ENCODE results near the gene DSCAM.

The DSCAM gene

DNA sequence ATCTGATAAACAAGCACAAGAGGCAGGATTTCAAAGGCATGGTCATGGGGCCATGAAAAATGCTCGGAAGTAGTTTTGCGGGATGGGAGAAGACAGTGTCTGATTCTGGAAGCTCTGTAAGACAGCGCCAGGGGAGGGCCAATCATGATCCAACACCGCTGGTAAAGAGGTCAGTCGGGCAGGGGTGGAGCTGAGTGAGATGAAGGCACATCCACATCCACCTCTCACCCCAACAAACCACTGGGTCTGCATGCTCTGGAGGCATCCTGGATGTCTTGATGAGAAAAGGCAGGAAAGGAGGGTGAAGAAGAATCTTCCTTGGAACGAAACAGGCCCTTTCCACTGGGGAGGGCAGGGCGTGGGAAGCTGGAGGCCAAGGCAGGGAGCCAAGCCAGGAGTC lies 691.4 kb downstream of the DSCAM start:
- DNase-seq = no peak

GRCh38 chr21:40153351-40153750 lies 693.6 kb downstream of the DSCAM start:
- no peak for DNase-seq

DNA sequence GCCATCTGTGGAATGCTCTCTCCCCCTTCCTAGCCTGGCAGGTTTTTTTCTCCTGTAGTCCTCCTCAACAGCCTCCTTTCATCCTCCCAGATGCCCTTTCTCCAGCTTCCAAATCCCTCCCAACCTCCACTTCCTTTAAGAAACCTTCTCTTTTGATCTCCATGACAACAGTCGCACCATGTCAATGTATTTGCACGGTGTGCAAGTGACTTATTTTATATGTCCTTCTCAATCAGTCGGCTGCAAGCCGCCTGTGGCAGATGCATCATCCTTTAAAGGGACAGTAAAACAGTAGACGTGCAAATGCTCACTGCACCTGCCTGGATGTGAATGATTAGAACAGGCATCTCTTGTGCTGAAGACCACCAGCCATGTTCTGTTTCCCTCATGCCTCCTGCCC lies 694.5 kb downstream of the DSCAM start:
- no peak for DNase-seq

GRCh38 chr21:40151611-40152010 lies 695.3 kb downstream of the DSCAM start:
- DNase-seq = no peak

DNA sequence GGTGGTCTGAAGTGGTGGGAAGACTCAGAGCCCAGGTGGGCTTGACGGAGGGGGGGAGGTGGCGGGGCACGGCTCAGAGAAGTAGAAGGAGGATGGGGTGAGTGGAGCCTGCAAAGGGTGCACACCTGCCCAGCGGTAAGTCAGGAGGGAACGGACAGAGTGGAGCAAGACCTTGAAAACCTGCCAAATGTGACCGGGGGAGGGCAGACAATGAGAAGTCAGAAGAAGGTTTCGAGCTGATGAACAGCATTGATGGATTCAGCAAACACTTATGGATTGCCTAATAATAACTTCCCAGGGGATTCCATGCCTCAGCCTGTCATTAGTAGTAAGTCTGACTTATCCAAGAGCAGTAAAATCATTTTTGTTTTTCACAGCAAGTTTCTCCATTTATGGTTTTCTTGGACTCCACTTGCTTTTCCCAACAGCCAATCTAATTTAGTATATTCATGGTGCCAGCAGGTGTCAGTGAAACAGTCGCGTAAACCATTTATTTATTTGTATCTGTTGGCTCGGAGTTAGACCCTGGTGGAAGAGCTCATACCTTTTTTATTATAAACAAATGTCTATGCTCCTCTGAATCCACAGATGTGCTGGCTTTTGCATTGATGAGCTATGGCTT lies 700.6 kb downstream of the DSCAM start:
- DNase-seq = peak; percentile 9 to 46

DNA sequence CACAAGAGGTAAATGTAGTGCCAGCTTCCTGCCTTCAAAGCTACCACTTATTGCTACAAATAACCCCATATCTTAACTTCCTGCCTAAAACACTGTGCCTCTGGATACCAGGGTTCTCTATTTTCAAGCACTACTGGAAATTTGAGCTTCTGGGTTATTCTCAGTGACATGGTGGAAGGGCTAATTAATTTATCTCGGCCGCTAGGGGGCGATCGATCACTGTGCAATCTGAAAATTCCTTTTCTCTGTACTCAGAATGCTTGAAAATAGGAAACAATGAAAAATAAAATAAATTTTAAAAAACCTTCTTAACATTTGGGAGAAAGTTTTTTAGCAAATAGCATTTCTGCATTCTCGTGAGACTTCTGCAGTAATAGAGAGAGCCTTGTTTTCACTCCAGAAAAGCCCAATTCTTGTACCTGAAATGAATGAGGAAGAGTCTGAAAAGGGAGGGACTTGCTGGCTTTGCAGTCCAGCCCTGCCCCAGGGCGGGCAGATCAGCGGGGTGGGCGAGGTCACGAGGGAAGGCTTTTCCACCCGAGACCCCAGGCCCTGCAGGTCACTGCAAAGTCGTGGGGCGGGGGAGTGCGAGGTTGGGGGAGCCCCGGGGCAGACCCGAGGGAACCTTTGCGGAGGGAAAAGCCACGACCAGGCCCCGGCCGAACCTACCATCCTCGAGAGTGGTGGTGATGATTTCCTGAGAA lies 703.0 kb downstream of the DSCAM start:
- DNase-seq = peak in 1 of 2 experiments; percentile 72

DNA sequence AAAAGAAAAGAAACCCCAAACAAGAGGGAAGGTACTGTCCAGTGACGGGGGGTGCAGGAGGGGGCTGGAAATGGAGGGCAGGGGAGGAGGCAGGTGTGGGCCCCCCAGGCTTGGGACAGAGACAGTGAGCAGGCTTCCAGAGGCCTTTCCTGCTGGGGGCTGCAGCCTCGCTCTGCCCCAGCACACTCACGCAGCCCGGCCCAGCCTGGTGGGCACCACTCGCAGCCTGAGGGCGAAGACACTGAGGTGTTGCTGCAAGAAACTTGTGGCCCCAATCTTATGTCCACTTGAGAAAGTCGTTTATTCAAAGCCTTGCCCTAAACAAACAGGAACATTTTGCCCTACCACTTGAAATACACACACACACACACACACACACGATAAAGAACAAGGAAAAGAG lies 705.3 kb downstream of the DSCAM start:
- no peak for DNase-seq

GRCh38 chr21:40140675-40141074 lies 706.3 kb downstream of the DSCAM start:
- no peak for DNase-seq

DNA sequence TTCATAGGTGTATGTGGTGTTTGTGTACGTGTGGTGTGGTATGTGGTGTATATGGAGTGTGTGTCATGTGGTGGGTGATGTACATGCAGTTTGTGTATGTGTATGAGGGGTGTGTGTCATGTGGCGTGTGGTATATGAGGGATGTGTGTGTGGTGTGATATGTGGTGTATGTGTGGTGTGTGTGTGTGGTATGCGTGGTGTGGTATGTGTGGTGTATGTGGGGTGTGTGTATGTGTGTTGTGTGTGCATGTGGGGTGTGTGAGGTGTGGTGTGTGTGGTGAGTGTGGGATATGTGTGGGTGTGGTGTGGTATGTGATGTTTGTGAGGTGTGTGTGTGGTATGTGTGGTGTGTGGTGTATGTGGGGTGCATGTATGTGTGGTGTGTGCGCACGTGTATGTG lies 707.3 kb downstream of the DSCAM start:
- DNase-seq = no peak

GRCh38 chr21:40136571-40136970 lies 710.4 kb downstream of the DSCAM start:
- no peak for DNase-seq

DNA sequence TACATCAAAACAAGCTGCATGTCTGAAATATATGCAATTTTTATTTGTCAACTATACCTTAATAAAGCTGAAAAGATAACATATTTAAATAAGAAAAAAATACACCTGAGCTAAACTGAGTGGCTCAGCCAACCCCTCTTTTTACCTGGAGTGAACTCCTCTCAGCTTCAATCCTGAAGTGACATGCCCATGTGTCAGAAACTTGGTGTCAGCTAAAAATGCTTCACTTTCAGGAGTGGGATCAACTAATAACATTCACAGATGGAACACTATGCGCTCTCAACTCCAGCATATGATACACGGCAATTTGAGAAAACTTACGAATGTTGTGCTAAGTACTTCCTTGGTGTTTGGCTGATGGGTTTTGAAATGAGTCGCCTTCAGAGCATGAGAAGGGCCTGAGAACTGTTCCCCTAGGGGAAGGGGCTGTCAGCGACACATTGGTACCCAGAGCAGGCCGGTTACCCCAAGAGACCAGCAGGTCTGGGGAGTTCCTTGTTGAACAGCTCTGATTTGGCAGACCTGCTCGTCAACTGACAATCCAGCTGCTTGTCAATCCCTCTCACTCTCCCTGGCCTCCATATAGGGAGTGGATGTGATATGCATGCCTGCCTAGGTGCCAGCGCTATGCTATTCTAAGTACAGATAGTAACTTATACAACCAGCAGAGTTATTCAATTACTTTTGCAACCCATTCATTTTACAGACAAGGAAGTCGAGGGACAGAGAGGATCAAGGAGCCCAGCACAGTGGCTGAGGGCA lies 712.0 kb downstream of the DSCAM start:
- no peak for DNase-seq

DNA sequence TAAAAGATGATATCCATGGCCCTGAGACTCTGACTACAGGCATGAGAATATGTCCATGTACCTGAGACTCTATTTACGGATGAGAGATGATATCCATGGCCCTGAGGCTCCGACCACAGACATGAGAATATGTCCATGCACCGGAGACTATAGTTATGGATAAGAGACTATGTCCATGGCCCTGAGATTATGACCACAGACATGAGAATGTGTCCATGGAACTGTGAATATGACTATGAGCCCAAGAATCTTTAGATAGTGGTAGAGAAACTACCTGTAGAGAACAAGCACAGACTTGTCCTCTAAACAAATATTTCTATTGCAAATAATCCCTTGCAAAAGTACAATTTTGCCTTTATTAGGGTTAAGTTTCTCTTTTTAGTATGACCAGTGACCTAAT lies 716.5 kb downstream of the DSCAM start:
- DNase-seq = no peak

- peak; percentile 13 to 53 for DNase-seq
Observed at GRCh38 chr21:40129809-40130208, 717.1 kb downstream of the DSCAM start.

DNA sequence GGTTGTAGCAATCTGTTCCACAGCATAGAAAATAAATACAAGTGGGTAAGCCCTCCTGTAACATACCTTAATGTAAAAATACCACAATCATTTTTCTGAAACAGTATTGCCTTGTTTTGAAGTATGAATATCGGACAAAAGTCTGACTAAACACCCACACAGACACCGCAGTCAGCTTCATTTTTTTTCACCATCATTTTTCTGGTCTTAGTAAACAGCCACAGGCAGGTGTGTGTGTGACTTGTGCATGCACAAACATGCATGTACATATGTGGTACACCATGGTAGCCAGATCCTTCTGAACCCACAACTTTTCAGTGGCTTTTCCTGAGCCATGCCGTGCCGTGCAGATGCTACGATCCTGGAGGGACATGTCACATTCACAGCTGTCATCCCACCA lies 718.1 kb downstream of the DSCAM start:
- DNase-seq = no peak

GRCh38 chr21:40120940-40121575 lies 725.9 kb downstream of the DSCAM start:
- DNase-seq = peak in 1 of 2 experiments; percentile 58

DNA sequence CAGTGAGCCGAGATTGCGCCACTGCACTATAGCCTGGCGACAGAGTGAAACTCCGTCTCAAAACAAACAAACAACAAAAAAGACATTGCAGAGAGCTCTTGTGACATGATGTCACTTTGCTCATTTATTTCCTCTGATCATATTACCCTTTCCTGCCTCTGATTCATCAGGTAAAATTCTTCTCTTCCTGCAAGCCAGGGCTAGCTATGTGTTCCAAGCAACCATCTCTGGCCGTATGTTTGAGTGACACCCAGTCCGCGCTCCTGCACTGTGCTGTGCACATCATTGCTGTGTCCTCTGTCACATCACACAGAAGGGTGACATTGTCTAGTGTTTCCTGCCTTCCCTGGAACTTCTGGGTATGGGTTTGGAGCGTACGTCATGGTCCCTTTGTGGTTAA lies 728.4 kb downstream of the DSCAM start:
- DNase-seq = no peak

GRCh38 chr21:40117236-40117635 lies 729.7 kb downstream of the DSCAM start:
- no peak for DNase-seq

DNA sequence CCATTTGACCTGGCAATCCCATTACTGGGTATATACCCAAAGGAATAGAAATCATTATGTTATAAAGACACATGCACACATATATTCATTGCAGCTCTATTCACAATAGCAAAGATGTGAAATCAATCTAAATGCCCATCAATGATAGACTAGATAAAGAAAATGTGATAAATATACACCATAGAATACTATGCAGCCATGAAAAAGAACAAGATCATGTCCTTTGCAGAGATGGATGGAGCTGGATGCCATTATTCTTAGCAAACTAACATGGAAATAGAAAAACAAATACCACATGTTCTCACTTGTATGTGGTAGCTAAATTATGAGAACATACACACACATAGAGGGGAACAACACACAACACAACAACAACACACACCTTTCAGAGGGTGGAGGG lies 731.2 kb downstream of the DSCAM start:
- no peak for DNase-seq

- no peak for DNase-seq
Observed at GRCh38 chr21:40102682-40103081, 744.3 kb downstream of the DSCAM start.

GRCh38 chr21:40099809-40100208 lies 747.1 kb downstream of the DSCAM start:
- DNase-seq = no peak

DNA sequence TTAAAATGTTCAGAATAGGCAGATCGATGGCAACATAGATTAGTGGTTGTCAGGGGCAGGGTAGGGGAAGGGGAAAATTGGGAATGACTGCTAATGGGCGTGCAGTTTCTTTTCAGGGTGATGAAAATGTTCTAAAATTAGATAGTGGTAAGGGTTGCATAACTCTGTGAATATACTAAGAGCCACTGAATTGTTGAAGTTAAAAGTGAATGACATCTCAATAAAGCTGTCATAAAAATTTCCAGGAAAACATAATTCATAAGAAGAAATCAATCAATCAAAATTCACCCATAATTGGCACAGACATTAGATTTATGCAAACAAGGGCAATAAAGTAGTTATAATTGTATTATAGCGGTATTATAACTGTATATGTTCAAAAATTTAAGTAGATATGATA lies 751.5 kb downstream of the DSCAM start:
- DNase-seq = no peak

DNA sequence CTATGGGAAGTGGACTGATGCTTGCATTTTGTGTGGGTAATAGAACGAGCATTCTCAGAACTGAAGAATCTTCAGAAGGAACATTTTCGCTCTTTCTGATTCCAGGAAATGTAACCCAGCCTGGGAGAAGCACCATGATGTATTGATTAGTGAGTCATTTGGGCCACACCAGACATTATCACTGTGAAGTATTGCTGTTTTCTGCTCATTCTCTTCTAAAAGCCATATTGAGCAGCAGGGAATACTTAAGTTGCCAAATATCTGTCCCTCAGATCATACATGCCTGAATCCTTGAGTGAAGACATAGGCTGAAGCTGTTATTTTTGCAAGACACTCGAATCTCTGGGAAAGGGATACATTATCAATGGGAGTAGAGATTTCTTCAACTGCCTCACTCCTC lies 766.6 kb downstream of the DSCAM start:
- DNase-seq = no peak

GRCh38 chr21:40074710-40075109 lies 772.2 kb downstream of the DSCAM start:
- DNase-seq = no peak

GRCh38 chr21:40074198-40074597 lies 772.8 kb downstream of the DSCAM start:
- DNase-seq = no peak

Data from NCI-H526 (cell line).